NAMALWA (cell line): ENCODE results near the gene PPP2R5D.
"Not testable (repeated sequence)": the region's sequence is repeated elsewhere in the genome, so short reads cannot be mapped to it uniquely, and the experiment has no call there.

Experiments used
- DNase-seq: peaks from one replicate; pipeline ENCODE4 v3.0.0-alpha.2; 2015; ENCODE audit warnings: low spot score

PPP2R5D gene

GRCh38 chr6:43032326-43032725 lies 48.0 kb downstream of the PPP2R5D start:
- no peak for DNase-seq

DNA sequence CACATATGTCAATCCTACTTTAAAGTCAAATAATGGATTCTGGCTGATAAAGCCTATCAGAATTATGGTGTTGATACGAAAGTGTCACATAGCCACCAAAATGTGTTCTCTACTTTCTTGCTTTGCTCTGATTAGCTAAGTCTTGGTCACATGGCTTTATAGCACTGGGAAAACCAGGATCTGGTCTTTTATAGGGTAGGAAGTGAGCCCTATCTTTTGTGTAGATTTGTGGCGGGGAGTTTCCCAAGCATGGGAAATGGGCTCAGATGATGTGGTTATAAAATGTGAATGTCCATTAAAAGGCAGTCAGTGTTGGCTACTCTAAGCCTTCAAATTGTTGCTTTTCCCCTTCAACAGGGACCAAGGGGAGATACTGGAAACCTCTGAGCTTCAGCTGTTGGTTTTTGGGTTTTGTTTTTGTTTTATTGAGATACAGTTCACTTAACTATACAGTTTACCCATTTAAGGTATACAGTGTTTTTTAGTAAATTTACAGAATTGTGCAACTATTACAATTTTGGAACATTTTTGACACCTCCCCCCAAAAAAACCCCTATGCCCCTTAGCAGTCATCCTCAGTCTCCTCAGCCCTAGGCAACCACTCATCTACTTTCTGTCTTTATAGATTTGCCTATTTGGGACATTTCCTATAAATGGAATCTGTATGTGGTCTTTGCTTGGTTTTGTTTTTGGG lies 49.3 kb downstream of the PPP2R5D start:
- no peak for DNase-seq

DNA sequence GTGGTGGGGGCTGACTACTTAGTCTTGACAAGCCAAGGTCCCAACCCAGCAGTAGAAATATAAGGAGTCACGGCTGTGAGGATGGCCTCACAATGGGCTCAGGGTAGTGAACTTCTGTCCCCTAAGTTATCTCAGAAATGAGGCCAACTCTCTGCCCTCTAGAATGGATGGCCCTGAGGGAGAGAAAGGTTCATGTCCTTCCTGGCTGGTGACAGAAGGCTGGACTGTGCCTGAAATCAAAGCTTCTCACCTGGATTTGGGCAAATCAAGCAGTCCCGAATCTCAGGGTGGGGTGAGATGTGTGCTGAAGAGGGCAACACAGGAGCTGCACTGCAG lies 49.8 kb downstream of the PPP2R5D start:
- DNase-seq: no peak

DNA sequence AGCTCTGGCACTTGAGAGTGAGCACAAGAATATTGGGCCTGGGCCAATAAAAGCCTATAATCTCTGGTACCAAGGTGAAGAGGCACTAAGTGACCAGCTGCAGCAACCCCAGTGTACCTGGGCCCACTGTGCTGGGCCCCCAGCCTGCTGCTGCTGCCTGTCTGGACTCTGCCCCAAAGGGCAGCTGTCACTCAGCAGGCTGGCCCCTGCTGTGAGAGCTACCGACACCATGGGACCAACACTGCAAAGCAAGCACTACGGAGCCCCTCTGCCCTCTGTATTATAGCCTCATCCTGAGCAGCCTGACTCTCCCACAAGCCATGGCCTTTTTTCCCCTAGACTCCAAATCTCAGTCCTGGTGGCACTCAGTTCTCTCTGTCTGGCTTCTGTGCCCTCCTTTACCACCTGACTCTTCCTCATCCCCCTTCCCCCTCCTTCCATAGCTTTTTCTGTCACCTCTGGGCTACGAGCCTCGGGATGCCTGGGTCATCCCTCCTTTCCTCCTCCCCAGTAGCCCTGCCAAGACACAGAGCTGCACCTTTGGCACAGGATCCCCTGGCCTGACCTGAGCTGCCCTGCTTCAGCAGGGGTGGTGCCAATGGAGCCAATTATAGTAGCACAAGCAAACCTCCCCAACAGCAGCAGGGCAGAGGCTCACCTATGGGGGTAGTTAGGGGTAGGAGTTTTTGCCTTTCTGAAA lies 51.3 kb downstream of the PPP2R5D start:
- DNase-seq: no peak

DNA sequence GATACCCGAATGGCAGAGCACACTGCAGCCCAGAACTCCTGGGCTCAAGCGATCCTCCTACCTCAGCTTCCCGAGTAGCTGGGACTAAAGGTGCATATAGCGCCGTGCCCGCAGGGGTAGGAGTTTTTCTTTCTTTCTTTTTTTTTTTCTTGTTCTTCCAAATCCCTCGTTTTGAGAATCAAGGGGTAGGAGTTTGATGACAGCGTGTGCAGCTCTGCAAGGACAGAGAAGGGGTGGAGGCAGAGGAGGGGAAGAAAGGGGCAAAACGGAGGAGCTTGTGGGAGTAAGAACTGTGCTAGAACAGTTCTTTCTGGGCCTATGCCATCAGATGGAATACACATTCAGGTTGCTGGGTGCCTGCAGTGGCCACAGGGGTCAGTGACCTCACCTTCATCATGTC lies 52.3 kb downstream of the PPP2R5D start:
- DNase-seq: no peak

- DNase-seq: no peak
These were observed 52.8 kb downstream of the PPP2R5D start for GRCh38 chr6:43037197-43037596.

DNA sequence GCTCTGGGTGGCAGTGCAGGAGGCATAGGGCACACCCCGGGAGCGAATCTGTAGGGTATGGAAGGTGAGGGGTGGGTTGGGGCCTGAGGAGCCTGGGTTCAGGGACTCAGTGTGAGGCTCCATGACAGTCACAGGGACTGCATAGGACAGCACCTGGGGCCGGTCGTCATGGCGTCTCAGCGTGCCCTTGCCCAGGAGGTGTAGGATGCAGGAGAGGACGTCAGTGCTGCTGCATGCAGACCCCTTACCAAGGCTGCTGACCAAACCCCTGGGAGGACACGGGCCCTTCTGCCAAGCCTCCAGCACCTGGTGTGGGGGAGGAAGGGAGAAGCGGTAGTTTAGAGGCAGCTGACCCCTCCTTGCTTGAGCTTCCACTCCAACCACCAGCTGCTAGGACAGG lies 53.3 kb downstream of the PPP2R5D start:
- DNase-seq: no peak

DNA sequence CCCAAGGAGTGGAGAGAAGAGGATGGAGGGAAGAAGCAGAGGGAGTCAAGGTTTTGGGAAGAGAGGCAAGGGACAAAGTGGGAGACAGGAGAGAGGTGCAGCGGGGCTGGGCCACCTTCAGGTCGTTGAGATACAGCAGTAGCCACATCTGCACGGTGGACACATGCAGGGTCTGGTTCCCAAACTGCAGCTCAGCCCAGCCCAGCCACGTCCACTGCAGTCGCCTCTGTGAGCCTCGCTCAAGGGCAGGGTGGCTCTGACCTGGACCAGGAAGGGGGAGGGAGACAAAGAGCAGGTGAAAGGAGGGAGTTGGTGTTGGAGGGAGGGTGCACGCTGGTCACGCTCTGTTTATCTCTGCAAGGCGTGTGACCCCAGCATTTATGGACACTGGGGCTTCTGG lies 54.4 kb downstream of the PPP2R5D start:
- no peak for DNase-seq

DNA sequence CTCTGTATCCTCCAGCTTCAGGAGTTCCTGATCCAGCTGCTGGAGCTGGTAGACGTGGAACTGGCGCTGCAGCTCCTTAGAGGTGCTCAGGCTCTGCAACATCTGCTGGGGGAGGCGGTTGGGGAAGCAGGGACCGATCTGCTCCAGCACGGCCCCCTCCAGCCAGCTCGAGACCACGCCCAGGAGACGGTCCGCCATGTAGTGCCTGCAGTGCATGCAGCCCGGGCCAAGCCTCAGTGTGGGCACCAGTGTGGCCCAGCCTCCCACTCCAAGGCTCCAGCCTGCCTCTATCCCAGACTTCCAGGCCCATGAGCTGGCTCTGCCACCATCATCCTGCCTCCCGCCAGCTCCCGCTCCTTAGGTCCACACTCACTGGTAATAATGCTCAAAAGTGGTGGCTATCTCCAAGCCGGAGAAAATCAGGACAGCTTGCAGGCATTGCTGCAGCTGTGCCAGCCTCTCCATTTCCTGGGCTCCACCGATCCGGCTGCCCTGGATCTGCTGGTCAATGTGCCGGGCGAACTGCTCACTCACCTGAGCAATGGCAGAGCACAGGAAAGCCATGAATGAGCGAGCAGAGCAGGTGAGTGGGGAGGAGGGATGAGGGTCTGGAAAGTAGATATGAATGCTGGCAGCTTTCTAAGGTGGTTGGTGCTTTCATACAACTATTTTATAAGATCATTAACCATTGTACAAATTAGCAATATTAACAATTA lies 56.3 kb downstream of the PPP2R5D start:
- DNase-seq: no peak

DNA sequence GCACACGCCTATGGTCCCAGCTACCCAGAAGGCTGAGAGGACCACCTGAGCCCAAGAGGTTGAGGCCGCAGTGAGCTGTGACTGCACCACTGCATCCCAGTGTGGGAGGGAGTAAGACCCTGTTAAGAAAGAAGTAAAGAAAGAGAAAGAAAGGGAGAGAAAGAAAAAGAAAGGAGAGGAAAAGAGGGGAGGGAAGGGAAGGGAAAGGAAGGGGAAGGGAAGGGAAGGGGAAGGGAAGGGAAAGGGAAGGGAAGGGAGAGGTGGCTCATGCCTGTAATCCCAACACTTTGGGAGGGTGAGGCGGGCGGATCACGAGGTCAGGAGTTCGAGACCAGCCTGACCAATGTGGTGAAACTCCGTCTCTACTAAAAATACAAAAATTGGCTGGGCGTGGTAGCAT lies 57.1 kb downstream of the PPP2R5D start:
- not testable (repeated sequence) for DNase-seq

DNA sequence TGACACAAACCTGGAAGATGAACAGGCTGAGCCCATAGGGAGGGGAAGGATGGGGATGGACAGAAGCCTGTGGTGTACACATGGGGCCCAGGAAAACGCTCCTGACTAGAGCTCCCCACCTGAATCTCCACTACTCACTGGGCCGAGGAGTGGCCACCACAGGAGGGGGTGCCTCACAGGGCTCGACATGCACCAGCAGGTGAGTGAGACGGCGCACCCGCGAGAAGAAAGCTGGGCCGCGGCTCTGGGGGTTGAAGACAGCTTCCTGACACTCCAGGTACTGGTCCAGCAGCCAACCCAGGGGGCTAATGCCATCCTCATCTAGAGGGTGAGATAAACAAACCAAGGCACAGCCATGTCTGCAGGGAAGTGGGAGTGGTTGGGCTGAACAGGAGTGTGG lies 58.9 kb downstream of the PPP2R5D start:
- DNase-seq: no peak

DNA sequence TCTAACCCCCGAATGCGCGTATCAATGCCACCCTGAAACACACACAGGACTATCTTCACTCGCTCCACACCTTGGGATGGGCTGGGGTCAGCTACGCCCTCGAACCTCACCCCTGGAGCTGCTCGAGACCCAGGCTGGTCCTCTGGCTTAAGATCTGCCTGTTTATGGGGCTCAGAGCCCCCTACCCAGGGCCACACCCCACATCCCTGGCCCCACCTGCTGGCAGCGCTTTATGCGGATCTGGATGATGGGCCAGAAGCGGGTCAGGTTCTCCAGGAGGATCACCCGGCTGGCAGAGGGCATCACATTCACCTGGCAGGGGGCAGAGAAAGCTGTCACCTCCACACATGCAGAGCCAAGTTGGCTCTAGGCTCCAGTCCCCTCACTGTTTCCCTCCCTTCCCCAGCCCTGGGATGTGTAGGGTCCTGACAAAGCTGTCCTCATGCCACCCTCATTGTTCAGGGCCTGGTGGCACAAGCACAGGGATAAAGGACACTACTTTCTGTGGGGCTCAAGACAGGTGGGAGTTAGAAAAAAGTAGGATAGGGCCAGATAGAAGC lies 61.1 kb downstream of the PPP2R5D start:
- no peak for DNase-seq

GRCh38 chr6:43047998-43048397 lies 63.6 kb downstream of the PPP2R5D start:
- no peak for DNase-seq

- no peak for DNase-seq
These were observed 66.6 kb downstream of the PPP2R5D start for GRCh38 chr6:43050981-43051380.

DNA sequence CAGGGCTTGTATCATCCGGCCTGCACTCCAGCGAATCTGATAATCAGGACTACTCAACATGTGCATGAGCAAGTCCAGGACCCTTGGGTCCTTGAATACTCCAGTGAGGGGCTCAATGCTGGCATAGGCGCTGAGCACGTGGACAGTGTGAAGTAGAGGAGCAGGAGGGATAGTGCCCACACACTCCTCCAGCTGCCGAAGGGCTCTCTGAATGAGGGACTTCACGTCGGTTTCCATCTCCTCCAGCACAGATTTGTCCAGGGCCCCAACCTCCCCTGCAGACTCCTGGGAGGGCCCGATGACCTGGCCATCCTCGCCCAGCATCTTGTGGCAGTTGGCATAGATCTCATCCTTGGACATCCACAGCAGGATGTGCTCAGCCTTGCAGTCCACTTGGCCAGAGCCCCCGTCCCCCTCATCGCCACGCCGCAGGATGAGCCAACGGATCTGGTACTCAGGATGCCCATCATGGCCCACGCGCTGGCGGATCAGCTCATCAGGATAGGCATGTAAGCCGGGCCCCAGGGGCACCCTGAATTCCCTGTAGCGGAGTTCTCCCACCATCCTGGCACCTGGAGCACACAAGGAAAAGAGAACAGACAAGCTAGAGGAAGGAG lies 68.0 kb downstream of the PPP2R5D start:
- no peak for DNase-seq

DNA sequence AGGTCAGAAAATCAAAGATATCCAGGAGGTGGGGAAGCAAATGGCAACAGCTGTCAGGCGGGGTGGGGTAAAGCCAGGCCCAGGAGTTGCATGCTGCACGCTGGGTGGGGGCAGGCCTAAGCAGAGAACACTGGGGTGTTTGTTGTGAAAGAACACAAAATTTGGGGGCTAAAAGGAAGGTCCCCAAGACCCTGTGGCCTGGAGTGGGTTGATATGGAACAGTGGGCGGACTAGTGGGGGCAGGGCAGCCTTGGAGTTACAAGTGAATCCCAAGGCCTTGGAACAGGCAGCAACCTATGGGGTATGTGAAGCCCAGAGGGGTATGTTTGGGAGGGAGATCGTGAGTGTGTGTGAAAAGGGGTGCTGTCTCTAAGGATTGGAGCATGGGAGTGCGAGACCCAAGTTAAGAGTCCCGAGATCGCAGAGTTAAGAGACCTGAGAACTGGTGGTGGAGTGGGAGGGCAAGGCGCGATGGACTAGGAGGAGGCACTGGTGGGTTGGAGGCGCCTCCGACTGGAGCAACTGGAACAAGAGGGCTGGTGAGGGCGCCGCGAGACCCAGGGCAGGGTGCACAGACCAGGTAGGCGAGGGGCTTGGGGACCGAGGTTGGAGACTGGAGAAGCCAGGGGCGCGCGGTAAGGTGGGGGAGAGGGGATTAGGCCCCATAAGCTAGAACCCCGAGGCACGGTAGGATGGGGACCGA lies 68.6 kb downstream of the PPP2R5D start:
- no peak for DNase-seq

DNA sequence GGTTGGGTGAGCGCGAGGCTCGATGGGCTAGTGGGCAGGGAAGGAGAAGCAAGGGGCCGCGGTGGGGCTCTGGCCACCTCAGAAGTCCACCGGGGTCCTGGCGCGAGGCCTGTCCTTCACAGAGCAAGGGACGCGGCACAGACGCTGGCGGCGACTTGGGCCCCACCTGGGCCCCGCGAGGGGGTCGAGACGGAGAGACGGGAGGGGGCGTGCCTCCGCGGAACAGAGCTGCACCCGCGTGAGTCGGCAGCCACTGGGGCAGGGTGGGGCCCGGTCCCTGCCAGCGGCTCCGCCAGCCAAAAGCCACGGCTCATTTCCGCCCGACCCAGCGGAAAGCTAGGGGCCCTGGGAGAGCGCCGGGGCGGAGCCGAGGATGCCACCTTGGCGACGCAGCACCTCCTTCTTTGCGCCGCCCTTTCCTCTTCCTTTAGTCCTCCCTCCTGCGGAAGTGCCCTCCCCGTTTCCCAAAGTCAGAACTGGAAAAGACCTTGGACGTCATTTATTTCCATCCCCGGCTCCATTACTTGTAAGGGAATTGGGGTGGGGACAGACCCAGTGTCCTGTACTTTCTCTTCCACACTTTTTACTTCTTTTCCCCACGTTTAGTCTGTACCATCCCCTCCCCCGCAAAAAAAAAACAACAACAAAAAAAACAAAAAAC lies 69.3 kb downstream of the PPP2R5D start, which contains the start of gene CUL7:
Gene CUL7 (minus strand): TSS at position 307 of the 661 bp plus-strand sequence. CDS start 1,063 bp downstream, outside the sequence.
- peak; percentile 88 for DNase-seq

DNA sequence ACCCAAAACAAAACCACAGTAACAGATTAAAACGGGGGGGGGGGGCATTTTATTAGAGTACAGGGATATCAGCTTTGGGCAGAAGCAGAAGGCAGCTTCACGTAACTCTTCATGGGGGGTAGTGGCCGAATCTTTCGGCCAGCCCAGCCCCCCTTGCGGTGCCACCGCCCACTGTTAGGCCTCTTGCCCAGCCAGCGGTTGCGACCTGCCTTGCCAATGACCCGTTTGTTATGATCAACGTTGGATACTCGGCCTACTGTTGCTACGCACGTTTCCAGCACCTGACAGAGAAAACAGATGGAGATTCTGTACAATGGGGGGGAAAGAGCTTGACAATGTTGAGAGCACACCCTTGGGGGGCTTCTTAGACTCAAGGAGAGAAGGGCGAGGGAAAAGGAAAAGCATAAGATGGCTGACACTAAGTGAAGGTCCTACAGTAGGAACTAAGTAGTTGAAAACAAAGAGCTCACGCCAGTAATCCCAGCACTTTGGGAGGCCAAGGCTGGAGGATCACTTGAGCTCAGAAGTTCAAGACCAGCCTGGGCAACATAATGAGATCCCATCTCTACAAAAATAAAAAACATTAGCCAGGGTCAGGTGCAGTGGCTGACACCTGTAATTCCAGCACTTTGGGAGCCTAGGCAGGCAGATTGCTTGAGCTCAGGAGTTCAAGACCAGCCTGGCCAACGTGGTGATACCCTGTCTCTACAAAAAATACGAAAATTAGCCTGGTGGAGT lies 70.0 kb downstream of the PPP2R5D start:
- peak; percentile 20 for DNase-seq

GRCh38 chr6:43055966-43056365 lies 71.6 kb downstream of the PPP2R5D start:
- DNase-seq: no peak

DNA sequence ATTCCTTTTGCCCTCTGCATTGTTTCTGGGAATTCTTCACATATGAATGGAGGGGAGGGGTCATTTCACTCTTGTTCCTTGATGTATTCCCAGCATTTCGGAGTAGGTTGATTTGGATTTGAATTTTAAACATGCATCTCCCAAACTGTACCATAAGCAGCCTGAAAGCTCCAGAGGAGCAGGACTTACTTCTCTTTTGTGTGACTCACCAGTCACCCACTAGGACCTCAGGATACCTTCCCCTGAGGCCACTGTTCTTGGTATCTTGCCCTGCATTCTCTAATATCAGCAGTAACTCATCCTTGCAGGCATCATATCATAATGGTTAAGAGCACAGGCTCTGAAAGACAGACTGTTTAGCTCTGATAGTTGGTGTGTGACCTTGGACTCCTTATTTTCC lies 74.2 kb downstream of the PPP2R5D start:
- peak; percentile 34 for DNase-seq
